Prostate gland (tissue), 2 donors: ENCODE results near the gene MMP2. TPM values are rescaled to one million over a fixed set of nuclear protein-coding genes. Genes with fewer than 3 reads are reported as not detected.

Experiments used
- DNase-seq: peaks from one replicate; pipeline ENCODE4 v3.0.0-alpha.2; 2019; ENCODE audit warnings: low spot score
- H3K27ac ChIP-seq, 2 donors: fragments of 200-600 bp; sonication (generic); 2 replicates each; pipeline ENCODE4 v1.5.1; 2017 to 2019
- H3K27me3 ChIP-seq: fragments of 200-600 bp; sonication (generic); replicated peaks from 2 replicates; pipeline ENCODE4 v1.5.1; 2019; ENCODE audit not compliant: insufficient read depth
- H3K36me3 ChIP-seq, 2 donors: fragments of 200-600 bp; sonication (generic); 1 replicate in 1 of 2; 2 replicates in 1 of 2; pipeline versions ENCODE4 v1.5.1 to v1.8.1; 2017 to 2019
- H3K4me1 ChIP-seq: fragments of 200-600 bp; sonication (generic); replicated peaks from 2 replicates; pipeline ENCODE4 v1.5.1; 2019
- H3K4me3 ChIP-seq, 2 donors: fragments of 200-600 bp; sonication (generic); 2 replicates each; pipeline ENCODE4 v1.5.1; 2017 to 2019
- H3K9me3 ChIP-seq: fragments of 200-600 bp; sonication (generic); 2 replicates; pipeline ENCODE4 v1.5.1; 2017
- POLR2A ChIP-seq: fragments of 450-650 bp; IDR thresholded peaks from one replicate; pipeline ENCODE4 v1.6.1; 2016; ENCODE audit warnings: antibody characterized with exemption, mild to moderate bottlenecking
- POLR2AphosphoS5 ChIP-seq: sonication (generic); formaldehyde crosslinking; IDR thresholded peaks from one replicate; pipeline ENCODE4 v1.6.1; 2017; ENCODE audit warnings: antibody characterized with exemption
- WGBS: methylation state at CpG from one replicate; pipeline ENCODE4 v1.1.5; 2018; 5-methylcytosine and 5-hydroxymethylcytosine counted together
- intact Hi-C: fragments of 100-400 bp; cut with DNase I; formaldehyde crosslinking; loops from one replicate; pipeline ENCODE4 v1.14.2; 2022
- total RNA-seq, 2 donors: library from RNA; depleted of rRNA; stranded (reverse); fragments of >200 nt; gene quantifications; one replicate each; pipeline ENCODE4 v1.1.0, GENCODE V29; 2016
- TF ChIP-seq, protein P1 (sequence below), 4 experiments: fragments of 200-600 bp in 2 of 4; fragments of 450-650 bp in 2 of 4; sonication (generic) in 2 of 4; IDR thresholded peaks; 1 replicate in 3 of 4; 2 replicates in 1 of 4; pipeline ENCODE4 v1.5.1; 2016 to 2019; ENCODE audit warnings: antibody characterized with exemption in 4 of 4, mild to moderate bottlenecking in 2 of 4, moderate library complexity in 2 of 4

MMP2 gene
- total RNA-seq, 2 donors from 2014 or later = 22.9 to 175 TPM

DNA sequence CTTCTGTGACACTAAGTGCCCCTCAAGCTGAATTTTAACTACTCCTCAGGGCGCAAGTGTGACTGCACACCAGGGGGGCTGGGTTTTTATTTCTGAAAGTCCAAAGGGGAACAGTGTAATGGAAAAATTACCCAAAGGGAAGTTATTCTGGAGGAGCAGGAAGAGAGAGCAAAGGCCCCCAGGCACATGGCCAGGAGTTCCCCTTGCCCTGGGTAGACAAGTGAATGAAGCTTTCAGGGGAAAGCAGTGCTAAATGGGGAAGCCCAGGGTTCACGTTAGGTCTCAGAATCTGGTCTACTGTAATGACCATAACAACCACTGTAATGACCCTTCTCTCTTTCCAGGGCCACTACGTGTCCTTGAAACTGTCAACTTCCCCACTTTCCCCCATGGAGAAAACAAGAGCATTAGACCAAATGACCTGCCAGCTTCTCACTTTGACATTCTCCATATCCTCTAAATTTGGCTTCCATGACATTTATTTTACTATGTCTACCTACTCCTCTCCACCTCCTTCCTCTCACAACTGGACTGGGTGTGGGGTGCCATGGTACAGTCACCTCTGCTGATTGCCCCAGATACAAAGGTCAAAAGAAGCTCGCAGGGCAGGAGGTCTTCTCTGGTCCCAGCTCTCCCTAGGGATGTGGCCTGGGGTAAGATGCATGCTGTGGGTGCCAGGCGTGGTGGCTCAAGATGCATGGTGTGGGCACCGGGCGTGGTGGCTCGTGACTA, 34.1 kb upstream of the MMP2 start:
- 89% methylated on average over 8 of the region's 8 CpGs for WGBS
- TF ChIP-seq, protein P1, sequence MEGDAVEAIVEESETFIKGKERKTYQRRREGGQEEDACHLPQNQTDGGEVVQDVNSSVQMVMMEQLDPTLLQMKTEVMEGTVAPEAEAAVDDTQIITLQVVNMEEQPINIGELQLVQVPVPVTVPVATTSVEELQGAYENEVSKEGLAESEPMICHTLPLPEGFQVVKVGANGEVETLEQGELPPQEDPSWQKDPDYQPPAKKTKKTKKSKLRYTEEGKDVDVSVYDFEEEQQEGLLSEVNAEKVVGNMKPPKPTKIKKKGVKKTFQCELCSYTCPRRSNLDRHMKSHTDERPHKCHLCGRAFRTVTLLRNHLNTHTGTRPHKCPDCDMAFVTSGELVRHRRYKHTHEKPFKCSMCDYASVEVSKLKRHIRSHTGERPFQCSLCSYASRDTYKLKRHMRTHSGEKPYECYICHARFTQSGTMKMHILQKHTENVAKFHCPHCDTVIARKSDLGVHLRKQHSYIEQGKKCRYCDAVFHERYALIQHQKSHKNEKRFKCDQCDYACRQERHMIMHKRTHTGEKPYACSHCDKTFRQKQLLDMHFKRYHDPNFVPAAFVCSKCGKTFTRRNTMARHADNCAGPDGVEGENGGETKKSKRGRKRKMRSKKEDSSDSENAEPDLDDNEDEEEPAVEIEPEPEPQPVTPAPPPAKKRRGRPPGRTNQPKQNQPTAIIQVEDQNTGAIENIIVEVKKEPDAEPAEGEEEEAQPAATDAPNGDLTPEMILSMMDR (IDR thresholded peaks at IDR 0.05) = no peak
- TF ChIP-seq POLR2AphosphoS5 (no peak), POLR2A (no peak)
- H3K9me3 ChIP-seq = no peaks in the 10 kb centered on the region
- no peak overlapping the region for H3K4me3 ChIP-seq
- H3K36me3 ChIP-seq = no peaks in the 10 kb centered on the region
- no peak for DNase-seq
- H3K4me1 ChIP-seq = no peaks in the 10 kb centered on the region
- H3K27ac ChIP-seq = no peak overlapping the region
- H3K27me3 ChIP-seq = no peaks in the 10 kb centered on the region
- intact Hi-C loops = no loop called here

DNA sequence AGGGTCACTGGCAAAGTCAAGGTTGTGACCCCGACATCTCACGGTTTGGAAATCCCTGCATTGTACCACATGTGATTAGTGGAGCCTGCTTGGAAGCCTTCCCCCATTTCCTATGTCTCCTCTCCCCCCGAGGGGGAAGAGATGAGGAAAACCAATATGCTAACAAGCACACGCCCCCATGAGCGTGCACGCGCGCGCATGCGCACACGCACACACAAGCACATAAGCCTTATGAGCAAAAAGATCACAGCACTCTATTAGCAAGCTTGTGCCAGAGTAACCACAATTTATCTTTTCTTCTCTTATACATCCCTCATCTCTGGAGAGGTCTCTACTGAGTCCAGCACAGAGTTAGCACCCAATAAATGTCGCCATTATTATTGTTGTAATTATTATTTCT, 31.8 kb upstream of the MMP2 start:
- Histone ChIP-seq H3K4me1 (no peaks in the 10 kb centered on the region), H3K4me3 (no peak overlapping the region), H3K27ac (no peak overlapping the region), H3K9me3 (no peaks in the 10 kb centered on the region), H3K27me3 (no peaks in the 10 kb centered on the region), H3K36me3 (no peaks in the 10 kb centered on the region)
- DNase-seq = no peak
- intact Hi-C loops = no loop called here
- 96% methylated on average over 12 of the region's 12 CpGs for WGBS
- TF ChIP-seq POLR2A = no peak
- TF ChIP-seq POLR2AphosphoS5 = no peak
- TF ChIP-seq, protein P1 (IDR thresholded peaks at IDR 0.05) = no peak

DNA sequence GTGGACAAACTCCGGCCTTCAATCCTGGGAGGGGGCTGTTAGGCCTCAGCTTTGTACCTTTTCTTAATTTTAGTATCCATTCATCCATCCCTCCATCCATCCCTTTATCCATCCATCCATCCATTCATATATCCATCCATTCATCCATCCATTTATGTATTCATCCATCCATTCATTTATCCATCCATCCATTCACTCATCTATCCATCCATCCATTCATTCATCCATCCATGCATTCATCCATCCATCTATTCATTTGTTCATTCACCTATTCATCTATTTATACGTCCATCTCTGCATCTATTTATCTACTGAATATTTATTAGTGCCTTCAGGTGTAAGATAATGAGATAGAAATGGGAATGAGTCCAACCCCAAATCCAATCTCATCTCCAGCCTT, 26.0 kb upstream of the MMP2 start:
- intact Hi-C loops = no loop called here
- Histone ChIP-seq H3K27ac (no peak overlapping the region), H3K4me3 (no peak overlapping the region), H3K27me3 (no peaks in the 10 kb centered on the region), H3K36me3 (no peaks in the 10 kb centered on the region), H3K4me1 (no peaks in the 10 kb centered on the region), H3K9me3 (no peaks in the 10 kb centered on the region)
- TF ChIP-seq POLR2AphosphoS5 = no peak
- TF ChIP-seq, protein P1 (IDR thresholded peaks at IDR 0.05) = no peak
- TF ChIP-seq POLR2A = no peak
- 82% methylated on average over 2 of the region's 2 CpGs for WGBS
- DNase-seq = no peak

DNA sequence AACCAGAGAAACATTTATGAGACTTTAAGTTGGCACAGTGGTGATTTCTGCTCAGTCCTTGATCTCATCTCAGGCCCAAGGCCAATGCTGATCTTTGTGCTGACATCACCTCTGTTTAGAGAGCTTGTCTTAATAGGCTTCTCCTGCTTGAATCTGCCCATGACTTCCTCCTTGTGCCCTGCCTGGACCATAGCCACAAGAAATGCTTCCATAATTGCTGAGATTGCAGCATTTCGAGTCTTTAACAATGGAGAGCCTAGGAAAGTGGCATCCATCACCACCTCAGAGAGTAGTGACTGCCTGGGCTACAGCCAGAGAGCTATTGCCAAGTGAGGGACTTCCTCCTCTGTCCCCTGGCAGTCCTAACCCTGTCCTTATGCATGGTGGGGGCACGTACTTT, 25.1 kb upstream of the MMP2 start:
- 35% methylated on average over 2 of the region's 2 CpGs for WGBS
- Histone ChIP-seq H3K9me3 (no peaks in the 10 kb centered on the region), H3K4me3 (no peak overlapping the region), H3K27ac (no peak overlapping the region), H3K27me3 (no peaks in the 10 kb centered on the region), H3K36me3 (no peaks in the 10 kb centered on the region), H3K4me1 (no peaks in the 10 kb centered on the region)
- peak; percentile 65 for DNase-seq
- intact Hi-C loops = no loop called here
- TF ChIP-seq POLR2AphosphoS5 (peak; percentile 58), POLR2A (no peak)
- TF ChIP-seq, protein P1 (IDR thresholded peaks at IDR 0.05) = no peak

DNA sequence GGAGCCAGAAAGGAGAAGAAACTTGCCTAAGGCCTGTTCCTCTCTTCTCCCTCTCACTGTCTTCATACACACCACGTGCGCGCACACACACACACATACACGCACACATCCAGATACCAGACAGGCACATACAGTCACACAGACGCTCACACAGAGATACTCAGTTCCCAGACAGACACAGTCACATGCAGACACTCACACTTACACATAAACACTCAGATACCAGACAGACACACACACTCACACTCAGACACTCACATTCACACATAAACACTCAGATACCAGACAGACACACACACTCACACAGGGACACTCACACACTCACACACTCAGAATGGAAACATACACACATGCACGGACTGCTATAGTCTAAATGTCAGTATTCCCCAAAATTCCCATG, 24.1 kb upstream of the MMP2 start:
- WGBS = 88% methylated on average over 6 of the region's 6 CpGs
- H3K9me3 ChIP-seq = no peaks in the 10 kb centered on the region
- TF ChIP-seq POLR2AphosphoS5 (no peak), POLR2A (no peak)
- TF ChIP-seq, protein P1 (IDR thresholded peaks at IDR 0.05) = no peak
- H3K4me1 ChIP-seq = no peaks in the 10 kb centered on the region
- no peak for DNase-seq
- no peaks in the 10 kb centered on the region for H3K27me3 ChIP-seq
- H3K4me3 ChIP-seq = no peak overlapping the region
- H3K36me3 ChIP-seq = no peaks in the 10 kb centered on the region
- no peak overlapping the region for H3K27ac ChIP-seq
- intact Hi-C loops = no loop called here
